ENCODE data around the gene KIRREL1. TPM values are rescaled to one million over a fixed set of nuclear protein-coding genes. Genes with fewer than 3 reads are reported as not detected.

The KIRREL1 gene
- total RNA-seq, 1 experiment from 2014 or later: 101 TPM

DNA sequence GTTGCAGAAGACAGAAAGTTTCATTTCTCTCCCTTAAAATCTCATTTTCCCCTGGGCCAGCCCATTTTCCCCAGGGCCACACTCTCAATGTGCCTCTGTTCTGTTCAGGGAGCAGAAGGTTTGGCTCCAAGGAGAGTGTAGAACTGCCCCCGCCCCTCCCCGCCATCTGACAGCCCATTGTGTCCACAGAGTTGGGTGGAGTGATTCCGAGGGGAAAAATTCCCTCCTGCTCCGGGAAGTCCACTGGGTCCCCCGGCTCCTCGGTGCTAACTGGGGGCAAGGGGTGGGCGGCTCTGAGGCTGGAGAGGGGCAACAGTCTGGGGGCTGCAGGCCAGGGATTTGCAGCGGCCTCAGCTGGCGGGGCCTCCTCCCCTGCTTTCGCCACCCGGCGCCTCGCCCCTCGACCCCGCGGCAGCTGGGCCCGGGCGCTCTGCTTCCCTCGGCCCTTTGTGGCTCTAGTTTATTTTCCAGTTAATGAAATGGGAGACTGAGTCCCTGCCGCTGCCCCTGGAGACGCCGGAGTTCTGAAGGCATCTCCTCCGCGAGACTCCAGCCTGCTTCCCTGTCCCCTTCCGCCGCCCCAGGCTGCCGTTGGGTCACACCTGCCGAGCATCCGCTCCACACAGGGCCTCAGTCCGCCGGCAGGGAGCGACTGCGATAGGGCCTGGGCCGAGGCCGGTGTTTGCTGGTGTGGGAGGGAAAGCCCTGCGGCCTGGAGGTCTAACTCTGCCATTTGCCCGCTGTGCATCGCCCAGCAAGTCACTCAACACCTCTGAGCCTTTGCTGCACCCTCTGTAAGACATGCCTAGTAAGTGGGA lies 14.7 kb upstream of the KIRREL1 start:
- no TSS peak for BruUV-seq (replicated peaks)

DNA sequence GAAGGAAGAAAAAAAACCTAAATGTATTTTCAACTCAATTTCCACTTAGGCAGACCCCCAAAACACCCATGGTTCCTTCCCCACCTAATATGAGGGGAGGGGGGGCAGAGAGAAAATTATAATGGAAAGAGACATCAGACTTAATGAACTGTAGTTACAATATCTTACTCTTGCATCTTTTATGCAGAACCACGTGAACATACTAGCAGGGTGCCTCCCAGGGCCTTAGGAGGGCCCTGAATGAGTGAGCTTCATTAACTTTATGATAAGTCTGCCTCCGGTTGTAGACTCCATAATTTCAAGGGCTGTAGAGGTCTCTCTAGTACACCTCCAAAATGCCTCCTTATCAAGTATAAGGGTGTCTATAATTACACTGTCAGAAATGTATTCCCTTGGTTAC lies 11.3 kb upstream of the KIRREL1 start:
- Mint-ChIP-seq H3K9me3 (ENCODE audit: unreplicated experiment) (no peaks in the 10 kb centered on the region), H3K27ac (ENCODE audit: low read depth, unreplicated experiment) (no peak overlapping the region), H3K36me3 (ENCODE audit: insufficient read depth, unreplicated experiment) (no peaks in the 10 kb centered on the region), H3K4me1 (ENCODE audit: insufficient read depth, unreplicated experiment) (no peaks in the 10 kb centered on the region), H3K4me3 (ENCODE audit: unreplicated experiment) (no peak overlapping the region), H3K27me3 (ENCODE audit: insufficient read depth, unreplicated experiment) (no peaks in the 10 kb centered on the region)
- DNase-seq (ENCODE audit: unreplicated experiment): no peak
- POLR2A ChIA-PET: interaction anchor here (0.6 kb wide), 1 partner anchor 710 kb away, joined by 3 read pairs; no protein-coding TSS in a partner anchor
- TF ChIP-seq, protein P1, sequence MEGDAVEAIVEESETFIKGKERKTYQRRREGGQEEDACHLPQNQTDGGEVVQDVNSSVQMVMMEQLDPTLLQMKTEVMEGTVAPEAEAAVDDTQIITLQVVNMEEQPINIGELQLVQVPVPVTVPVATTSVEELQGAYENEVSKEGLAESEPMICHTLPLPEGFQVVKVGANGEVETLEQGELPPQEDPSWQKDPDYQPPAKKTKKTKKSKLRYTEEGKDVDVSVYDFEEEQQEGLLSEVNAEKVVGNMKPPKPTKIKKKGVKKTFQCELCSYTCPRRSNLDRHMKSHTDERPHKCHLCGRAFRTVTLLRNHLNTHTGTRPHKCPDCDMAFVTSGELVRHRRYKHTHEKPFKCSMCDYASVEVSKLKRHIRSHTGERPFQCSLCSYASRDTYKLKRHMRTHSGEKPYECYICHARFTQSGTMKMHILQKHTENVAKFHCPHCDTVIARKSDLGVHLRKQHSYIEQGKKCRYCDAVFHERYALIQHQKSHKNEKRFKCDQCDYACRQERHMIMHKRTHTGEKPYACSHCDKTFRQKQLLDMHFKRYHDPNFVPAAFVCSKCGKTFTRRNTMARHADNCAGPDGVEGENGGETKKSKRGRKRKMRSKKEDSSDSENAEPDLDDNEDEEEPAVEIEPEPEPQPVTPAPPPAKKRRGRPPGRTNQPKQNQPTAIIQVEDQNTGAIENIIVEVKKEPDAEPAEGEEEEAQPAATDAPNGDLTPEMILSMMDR (IDR thresholded peaks at IDR 0.05; ENCODE audit: unreplicated experiment): no peak
- no TSS peak for BruUV-seq (replicated peaks)
- intact Hi-C loops (cut with micrococcal nuclease): no loop called here
- CTCF ChIA-PET: interaction anchor here (0.6 to 42.3 kb wide), 5 partner anchors 9 to 1109 kb away, joined by 4 to 2587 read pairs (median 603); partner anchors contain the start of gene KIRREL1

More for the DNA sequence above, 14.7 kb upstream of the KIRREL1 start:
- Mint-ChIP-seq H3K4me3 (ENCODE audit: unreplicated experiment) (no peak overlapping the region), H3K9me3 (ENCODE audit: unreplicated experiment) (no peaks in the 10 kb centered on the region), H3K27me3 (ENCODE audit: insufficient read depth, unreplicated experiment) (no peaks in the 10 kb centered on the region), H3K4me1 (ENCODE audit: insufficient read depth, unreplicated experiment) (no peaks in the 10 kb centered on the region), H3K27ac (ENCODE audit: low read depth, unreplicated experiment) (no peak overlapping the region), H3K36me3 (ENCODE audit: insufficient read depth, unreplicated experiment) (no peaks in the 10 kb centered on the region)
- intact Hi-C loops (cut with micrococcal nuclease): no loop called here
- ChIA-PET POLR2A (interaction anchor here (0.7 kb wide), 1 partner anchor 60 kb away, joined by 5 read pairs; no protein-coding TSS in a partner anchor), CTCF (interaction anchor here (0.5 to 42.3 kb wide), 8 partner anchors 12 to 1036 kb away, joined by 3 to 2587 read pairs (median 4); partner anchors contain the start of gene KIRREL1)
- DNase-seq (ENCODE audit: unreplicated experiment): no peak
- TF ChIP-seq, protein P1 (IDR thresholded peaks at IDR 0.05; ENCODE audit: unreplicated experiment): no peak

DNA sequence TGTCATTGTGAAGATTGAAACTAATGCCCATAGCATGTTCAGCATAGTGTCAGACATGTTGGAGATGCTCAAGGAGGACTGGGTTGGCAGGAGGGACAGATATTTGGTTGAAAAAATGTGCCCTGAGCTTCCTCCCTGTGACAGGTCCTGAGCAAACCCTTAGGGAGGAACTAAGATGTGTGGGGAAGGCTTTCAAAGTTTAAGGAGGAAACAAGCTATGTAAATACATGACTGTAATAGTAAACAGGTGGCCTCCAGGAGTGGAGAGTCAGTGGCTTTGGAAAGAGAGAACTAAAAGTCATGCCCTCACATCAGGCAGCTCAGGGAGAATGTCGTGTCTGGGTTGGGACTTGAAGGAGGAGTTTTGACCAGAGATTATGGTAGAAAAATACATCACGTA lies 9.7 kb upstream of the KIRREL1 start:
- intact Hi-C loops (cut with micrococcal nuclease): no loop called here
- Mint-ChIP-seq H3K9me3 (ENCODE audit: unreplicated experiment) (no peaks in the 10 kb centered on the region), H3K27ac (ENCODE audit: low read depth, unreplicated experiment) (no peak overlapping the region), H3K4me3 (ENCODE audit: unreplicated experiment) (no peak overlapping the region), H3K27me3 (ENCODE audit: insufficient read depth, unreplicated experiment) (no peaks in the 10 kb centered on the region), H3K36me3 (ENCODE audit: insufficient read depth, unreplicated experiment) (no peaks in the 10 kb centered on the region), H3K4me1 (ENCODE audit: insufficient read depth, unreplicated experiment) (no peaks in the 10 kb centered on the region)
- no peak for DNase-seq (ENCODE audit: unreplicated experiment)
- TF ChIP-seq, protein P1 (IDR thresholded peaks at IDR 0.05; ENCODE audit: unreplicated experiment): no peak
- CTCF ChIA-PET: interaction anchor here (0.6 to 42.3 kb wide), 10 partner anchors 7 to 745 kb away, joined by 3 to 2587 read pairs (median 8); partner anchors contain the start of gene KIRREL1
- POLR2A ChIA-PET: no interaction called here
- BruUV-seq (replicated peaks): no TSS peak

GRCh38 chr1:157984469-157984868 lies 9.0 kb upstream of the KIRREL1 start:
- ChIA-PET CTCF (interaction anchor here (0.6 to 42.3 kb wide), 10 partner anchors 7 to 745 kb away, joined by 3 to 2587 read pairs (median 5); partner anchors contain the start of gene KIRREL1), POLR2A (interaction anchor here (0.6 to 1.1 kb wide), 2 partner anchors 16 to 138 kb away, joined by 3 to 4 read pairs; no protein-coding TSS in a partner anchor)
- TF ChIP-seq, protein P1 (IDR thresholded peaks at IDR 0.05; ENCODE audit: unreplicated experiment): no peak
- no peak overlapping the region for H3K27ac Mint-ChIP-seq (ENCODE audit: low read depth, unreplicated experiment)
- no peak for DNase-seq (ENCODE audit: unreplicated experiment)
- intact Hi-C loops (cut with micrococcal nuclease): no loop called here
- no peaks in the 10 kb centered on the region for H3K4me1 Mint-ChIP-seq (ENCODE audit: insufficient read depth, unreplicated experiment)
- BruUV-seq (replicated peaks): no TSS peak
- no peaks in the 10 kb centered on the region for H3K36me3 Mint-ChIP-seq (ENCODE audit: insufficient read depth, unreplicated experiment)
- H3K27me3 Mint-ChIP-seq (ENCODE audit: insufficient read depth, unreplicated experiment): no peaks in the 10 kb centered on the region
- no peaks in the 10 kb centered on the region for H3K9me3 Mint-ChIP-seq (ENCODE audit: unreplicated experiment)
- H3K4me3 Mint-ChIP-seq (ENCODE audit: unreplicated experiment): no peak overlapping the region
